Ishikawa (cell line): ENCODE results near the gene SLC9A7.

Source experiments
- FOXM1 ChIP-seq: IDR thresholded peaks from 2 replicates; pipeline ENCODE4 v1.6.1; 2012; ENCODE audit warnings: low read depth, borderline replicate concordance
- MAX ChIP-seq: IDR thresholded peaks from 2 replicates; pipeline ENCODE4 v1.6.1; 2012
- TAF1 ChIP-seq: IDR thresholded peaks from 2 replicates; pipeline ENCODE4 v1.6.1; 2012; ENCODE audit warnings: low read depth, mild to moderate bottlenecking

- no peak for TF ChIP-seq TAF1
- TF ChIP-seq MAX = no peak
- no peak for TF ChIP-seq FOXM1
These were observed 209.0 kb downstream of the SLC9A7 start for GRCh38 chrX:46549914-46550313.
